A673 (cell line): ENCODE measurements around the gene IPPK.

Source experiments
- EZH2 ChIP-seq: fragments of 200-600 bp; sonication (generic); IDR thresholded peaks from 2 replicates; pipeline ENCODE4 v1.6.1; 2017; ENCODE audit warnings: borderline replicate concordance, low read depth, mild to moderate bottlenecking, mixed read lengths, antibody characterized with exemption, low read length; ENCODE audit not compliant: poor library complexity, severe bottlenecking
- TF ChIP-seq, protein P1 (sequence below): fragments of 300-800, 200-600 bp; sonication (generic); conservative IDR thresholded peaks from 2 replicates; pipeline ENCODE4 v1.5.1; 2017; ENCODE audit warnings: low read depth, mild to moderate bottlenecking, antibody characterized with exemption, low read length, moderate library complexity, mixed read lengths

DNA sequence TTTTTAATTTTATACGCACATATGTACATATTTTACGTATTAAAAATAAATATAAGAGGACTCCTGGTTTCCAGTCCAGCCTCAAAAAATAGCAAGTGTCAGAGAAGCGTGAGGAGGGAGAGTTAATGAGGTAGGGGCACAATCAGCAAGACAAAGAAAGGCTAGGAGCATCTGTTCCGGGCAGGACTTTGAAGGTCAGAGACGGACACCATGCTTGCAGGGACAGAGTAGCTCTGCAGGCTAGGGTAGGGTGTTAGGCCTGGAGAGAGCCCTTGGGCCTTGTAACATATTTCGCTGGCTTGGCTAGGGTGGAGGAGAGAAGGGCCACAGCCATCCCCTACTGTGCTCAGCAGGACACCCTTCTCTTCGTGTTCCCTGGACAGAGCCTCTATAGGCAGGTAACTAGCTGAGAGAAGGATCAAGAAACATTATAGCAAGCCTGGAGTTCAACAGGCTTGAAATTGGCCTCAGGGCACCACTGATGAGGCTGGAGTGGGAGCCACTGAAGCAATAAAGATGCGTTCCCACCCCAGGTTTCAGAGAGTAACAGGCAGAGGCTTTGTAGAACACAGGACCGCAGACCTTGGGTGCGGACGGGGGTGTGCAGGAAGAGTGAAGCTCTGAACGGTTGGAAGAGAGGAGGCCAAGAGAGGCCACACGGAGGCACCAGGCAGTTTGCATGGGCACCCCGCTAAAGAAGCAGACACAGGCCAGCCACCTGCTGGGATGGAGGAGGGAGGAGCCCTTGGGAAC, 9.7 kb upstream of the IPPK start:
- TF ChIP-seq, protein P1, sequence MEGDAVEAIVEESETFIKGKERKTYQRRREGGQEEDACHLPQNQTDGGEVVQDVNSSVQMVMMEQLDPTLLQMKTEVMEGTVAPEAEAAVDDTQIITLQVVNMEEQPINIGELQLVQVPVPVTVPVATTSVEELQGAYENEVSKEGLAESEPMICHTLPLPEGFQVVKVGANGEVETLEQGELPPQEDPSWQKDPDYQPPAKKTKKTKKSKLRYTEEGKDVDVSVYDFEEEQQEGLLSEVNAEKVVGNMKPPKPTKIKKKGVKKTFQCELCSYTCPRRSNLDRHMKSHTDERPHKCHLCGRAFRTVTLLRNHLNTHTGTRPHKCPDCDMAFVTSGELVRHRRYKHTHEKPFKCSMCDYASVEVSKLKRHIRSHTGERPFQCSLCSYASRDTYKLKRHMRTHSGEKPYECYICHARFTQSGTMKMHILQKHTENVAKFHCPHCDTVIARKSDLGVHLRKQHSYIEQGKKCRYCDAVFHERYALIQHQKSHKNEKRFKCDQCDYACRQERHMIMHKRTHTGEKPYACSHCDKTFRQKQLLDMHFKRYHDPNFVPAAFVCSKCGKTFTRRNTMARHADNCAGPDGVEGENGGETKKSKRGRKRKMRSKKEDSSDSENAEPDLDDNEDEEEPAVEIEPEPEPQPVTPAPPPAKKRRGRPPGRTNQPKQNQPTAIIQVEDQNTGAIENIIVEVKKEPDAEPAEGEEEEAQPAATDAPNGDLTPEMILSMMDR = no peak
- TF ChIP-seq EZH2 = no peak
